Measurements from ENCODE around the gene PRKCA. TPM values are rescaled to one million over a fixed set of nuclear protein-coding genes. Genes with fewer than 3 reads are reported as not detected.

Gene PRKCA
- total RNA-seq, 1 experiment from 2014 or later, result 22.6 TPM

- H3K36me3 ChIP-seq (ENCODE audit: low read depth, low read length), result no peaks in the 10 kb centered on the region
- H3K9me3 ChIP-seq (ENCODE audit: low read length), result no peaks in the 10 kb centered on the region
- ATAC-seq (no peak), DNase-seq (no peak)
- no peak for TF ChIP-seq EZH2 (IDR thresholded peaks at IDR 0.05; ENCODE audit: low read length, unreplicated experiment)
- 0 out of 2 replicates have a peak, but pooled peaks cover 4% of the 10 kb centered on the region for H3K4me1 ChIP-seq (ENCODE audit: insufficient read depth, low read length)
- H3K9ac ChIP-seq (ENCODE audit: low read length), result no peak overlapping the region
- intact Hi-C loops (cut with micrococcal nuclease), result no loop called here
- CTCF ChIA-PET, result no interaction called here
- H4K20me1 ChIP-seq (ENCODE audit: low read length), result no peaks in the 10 kb centered on the region
- H3K27me3 ChIP-seq (ENCODE audit: low read length), result no peaks in the 10 kb centered on the region
- no peak overlapping the region for H2AFZ ChIP-seq (ENCODE audit: low read length)
- H3K9me2 ChIP-seq (replicated peaks; ENCODE audit: low read length), result no peaks in the 10 kb centered on the region
- POLR2A ChIA-PET (ENCODE audit: unreplicated experiment), result interaction anchor here (0.6 kb wide), 1 partner anchor 28 kb away, joined by 4 read pairs; no protein-coding TSS in a partner anchor
- H3F3A ChIP-seq (ENCODE audit: low read length, unreplicated experiment), result no peaks in the 10 kb centered on the region
- H3K4me3 ChIP-seq (ENCODE audit: low read length), result no peak overlapping the region
- H3K4me2 ChIP-seq (ENCODE audit: low read length), result no peak overlapping the region
- BruUV-seq (replicated peaks), result no TSS peak
- H3K27ac ChIP-seq (ENCODE audit: low read length), result no peak overlapping the region
- 0 out of 2 replicates have a peak, but pooled peaks cover 4% of the 10 kb centered on the region for H3K79me2 ChIP-seq (ENCODE audit: low read length)
These were observed 178.4 kb downstream of the PRKCA start for GRCh38 chr17:66480802-66481201.

DNA sequence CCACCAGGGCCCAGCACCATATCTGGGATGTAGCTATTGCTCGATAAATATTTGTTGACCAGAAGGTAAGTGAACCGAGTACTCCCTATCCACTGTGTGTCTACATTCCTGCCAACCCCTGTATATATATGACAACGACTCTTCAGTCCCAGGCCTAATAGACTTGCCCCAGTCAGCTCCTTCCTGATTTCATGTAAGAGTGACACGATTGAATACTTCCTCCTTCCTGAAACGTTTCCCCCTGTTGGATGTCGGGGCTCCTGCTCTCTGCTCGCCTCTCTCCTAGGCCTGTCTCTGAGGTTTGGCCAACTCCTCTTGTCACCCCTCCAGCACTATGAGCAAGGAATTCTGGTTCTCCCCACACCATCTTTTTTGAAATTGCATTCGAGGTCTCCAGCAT, 178.9 kb downstream of the PRKCA start:
- CTCF ChIA-PET, result no interaction called here
- no peaks in the 10 kb centered on the region for H3K36me3 ChIP-seq (ENCODE audit: low read depth, low read length)
- ATAC-seq (no peak), DNase-seq (no peak)
- no peak overlapping the region for H3K27ac ChIP-seq (ENCODE audit: low read length)
- no peak overlapping the region for H2AFZ ChIP-seq (ENCODE audit: low read length)
- no peak overlapping the region for H3K9ac ChIP-seq (ENCODE audit: low read length)
- H4K20me1 ChIP-seq (ENCODE audit: low read length), result no peaks in the 10 kb centered on the region
- POLR2A ChIA-PET (ENCODE audit: unreplicated experiment), result no interaction called here
- no peak overlapping the region for H3K4me3 ChIP-seq (ENCODE audit: low read length)
- H3K4me1 ChIP-seq (ENCODE audit: insufficient read depth, low read length), result no peaks in the 10 kb centered on the region
- no peaks in the 10 kb centered on the region for H3K9me2 ChIP-seq (replicated peaks; ENCODE audit: low read length)
- no peak overlapping the region for H3K4me2 ChIP-seq (ENCODE audit: low read length)
- TF ChIP-seq EZH2phosphoT487 (IDR thresholded peaks at IDR 0.05; ENCODE audit: borderline replicate concordance, low read length) (no peak), CTCF (conservative IDR thresholded peaks at IDR 0.05; ENCODE audit: low read depth, low read length) (no peak), EZH2 (IDR thresholded peaks at IDR 0.05; ENCODE audit: low read length, unreplicated experiment) (no peak)
- H3K79me2 ChIP-seq (ENCODE audit: low read length), result 0 out of 2 replicates have a peak, but pooled peaks cover 4% of the 10 kb centered on the region
- no TSS peak for BruUV-seq (replicated peaks)
- no peaks in the 10 kb centered on the region for H3K27me3 ChIP-seq (ENCODE audit: low read length)
- intact Hi-C loops (cut with micrococcal nuclease), result no loop called here
- no peaks in the 10 kb centered on the region for H3F3A ChIP-seq (ENCODE audit: low read length, unreplicated experiment)
- H3K9me3 ChIP-seq (ENCODE audit: low read length), result no peaks in the 10 kb centered on the region

- TF ChIP-seq CTCF (conservative IDR thresholded peaks at IDR 0.05; ENCODE audit: low read depth, low read length) (no peak), EZH2phosphoT487 (IDR thresholded peaks at IDR 0.05; ENCODE audit: borderline replicate concordance, low read length) (no peak), EZH2 (IDR thresholded peaks at IDR 0.05; ENCODE audit: low read length, unreplicated experiment) (no peak)
- Histone ChIP-seq H3F3A (ENCODE audit: low read length, unreplicated experiment) (no peaks in the 10 kb centered on the region), H3K4me2 (ENCODE audit: low read length) (no peak overlapping the region), H3K27ac (ENCODE audit: low read length) (no peak overlapping the region), H3K9me3 (ENCODE audit: low read length) (no peaks in the 10 kb centered on the region), H3K79me2 (ENCODE audit: low read length) (0 out of 2 replicates have a peak, but pooled peaks cover 11% of the 10 kb centered on the region), H3K9me2 (replicated peaks; ENCODE audit: low read length) (no peaks in the 10 kb centered on the region), H4K20me1 (ENCODE audit: low read length) (no peaks in the 10 kb centered on the region), H3K36me3 (ENCODE audit: low read depth, low read length) (no peaks in the 10 kb centered on the region), H3K9ac (ENCODE audit: low read length) (no peak overlapping the region), H3K4me1 (ENCODE audit: insufficient read depth, low read length) (no peaks in the 10 kb centered on the region), H2AFZ (ENCODE audit: low read length) (no peak overlapping the region), H3K27me3 (ENCODE audit: low read length) (no peaks in the 10 kb centered on the region), H3K4me3 (ENCODE audit: low read length) (no peak overlapping the region)
- intact Hi-C loops (cut with micrococcal nuclease), result no loop called here
- no peak for DNase-seq
- CTCF ChIA-PET, result interaction anchor here (0.7 kb wide), 1 partner anchor 122 kb away, joined by 3 read pairs; no protein-coding TSS in a partner anchor
- POLR2A ChIA-PET (ENCODE audit: unreplicated experiment), result no interaction called here
- ATAC-seq, result no peak
- no TSS peak for BruUV-seq (replicated peaks)
These were observed 181.5 kb downstream of the PRKCA start for GRCh38 chr17:66483906-66484305.
